Measurements from ENCODE around the gene MAN2A2.

The MAN2A2 gene

GRCh38 chr15:90860942-90861675 lies 42.0 kb upstream of the MAN2A2 start:
- DNase-seq (ENCODE audit: low read depth): no peak
- H3K4me3 ChIP-seq (ENCODE audit: control insufficient read depth, low read depth, low read length): no peak overlapping the region
- no peak for TF ChIP-seq CTCF (conservative IDR thresholded peaks at IDR 0.05; ENCODE audit: control insufficient read depth, insufficient read depth, low read depth, low read length)

- no peak for DNase-seq (ENCODE audit: low read depth)
- no peak for TF ChIP-seq CTCF (conservative IDR thresholded peaks at IDR 0.05; ENCODE audit: control insufficient read depth, insufficient read depth, low read depth, low read length)
Observed at GRCh38 chr15:90862487-90862886, 40.6 kb upstream of the MAN2A2 start.

GRCh38 chr15:90862964-90863778 lies 39.9 kb upstream of the MAN2A2 start:
- TF ChIP-seq CTCF (conservative IDR thresholded peaks at IDR 0.05; ENCODE audit: control insufficient read depth, insufficient read depth, low read depth, low read length): no peak
- no peak overlapping the region for H3K4me3 ChIP-seq (ENCODE audit: control insufficient read depth, low read depth, low read length)
- DNase-seq (ENCODE audit: low read depth): no peak

More at GRCh38 chr15:90862487-90862886, 40.6 kb upstream of the MAN2A2 start:
- no peak overlapping the region for H3K4me3 ChIP-seq (ENCODE audit: control insufficient read depth, low read depth, low read length)

- DNase-seq (ENCODE audit: low read depth): no peak
- no peak for TF ChIP-seq CTCF (conservative IDR thresholded peaks at IDR 0.05; ENCODE audit: control insufficient read depth, insufficient read depth, low read depth, low read length)
- H3K4me3 ChIP-seq (ENCODE audit: control insufficient read depth, low read depth, low read length): no peak overlapping the region
Observed at GRCh38 chr15:90863987-90864386, 39.1 kb upstream of the MAN2A2 start.

GRCh38 chr15:90864507-90864906 lies 38.6 kb upstream of the MAN2A2 start:
- TF ChIP-seq CTCF (conservative IDR thresholded peaks at IDR 0.05; ENCODE audit: control insufficient read depth, insufficient read depth, low read depth, low read length): no peak
- H3K4me3 ChIP-seq (ENCODE audit: control insufficient read depth, low read depth, low read length): no peak overlapping the region
- DNase-seq (ENCODE audit: low read depth): no peak

- no peak overlapping the region for H3K4me3 ChIP-seq (ENCODE audit: control insufficient read depth, low read depth, low read length)
- no peak for TF ChIP-seq CTCF (conservative IDR thresholded peaks at IDR 0.05; ENCODE audit: control insufficient read depth, insufficient read depth, low read depth, low read length)
- no peak for DNase-seq (ENCODE audit: low read depth)
Observed at GRCh38 chr15:90865702-90866101, 37.4 kb upstream of the MAN2A2 start.

Data from fibroblast of mammary gland (primary cell).